LNCaP clone FGC (cell line): ENCODE data around the gene RBM28.
"Not testable (repeated sequence)": the region's sequence is repeated elsewhere in the genome, so short reads cannot be mapped to it uniquely, and the experiment has no call there.

Experiments
- DNase-seq: peaks from one replicate; pipeline ENCODE4 v3.0.0-alpha.2; 2011; ENCODE audit warnings: low read depth
- H3K4me3 ChIP-seq: 2 replicates; pipeline ENCODE4 v1.5.1; 2011; ENCODE audit warnings: mild to moderate bottlenecking, low read depth, low read length, control low read depth
- CTCF ChIP-seq: IDR thresholded peaks from 2 replicates; pipeline ENCODE4 v1.5.1; 2012; ENCODE audit warnings: mild to moderate bottlenecking; ENCODE audit not compliant: control insufficient read depth, insufficient read depth; ENCODE audit errors: extremely low read depth

RBM28 gene

GRCh38 chr7:128287556-128287955 is 56.2 kb downstream of the RBM28 start:
- TF ChIP-seq CTCF, result no peak
- H3K4me3 ChIP-seq, result no peak overlapping the region
- DNase-seq, result no peak

GRCh38 chr7:128284102-128284501 is 59.6 kb downstream of the RBM28 start:
- no peak for DNase-seq
- TF ChIP-seq CTCF, result no peak
- no peak overlapping the region for H3K4me3 ChIP-seq

GRCh38 chr7:128281605-128282380 is 61.9 kb downstream of the RBM28 start:
- H3K4me3 ChIP-seq, result no peak overlapping the region
- DNase-seq, result no peak
- TF ChIP-seq CTCF, result no peak

- DNase-seq, H3K4me3 ChIP-seq: not testable (repeated sequence)
These were observed 63.3 kb downstream of the RBM28 start for GRCh38 chr7:128280451-128280850.

- no peak for TF ChIP-seq CTCF
- no peak overlapping the region for H3K4me3 ChIP-seq
- DNase-seq, result no peak
These were observed 64.5 kb downstream of the RBM28 start for GRCh38 chr7:128279124-128279713.

- DNase-seq, result no peak
- no peak for TF ChIP-seq CTCF
- H3K4me3 ChIP-seq, result no peak overlapping the region
These were observed 65.3 kb downstream of the RBM28 start for GRCh38 chr7:128278366-128278765.

GRCh38 chr7:128275681-128276080 is 68.0 kb downstream of the RBM28 start:
- H3K4me3 ChIP-seq, result no peak overlapping the region
- TF ChIP-seq CTCF, result no peak
- DNase-seq, result no peak
